Keratinocyte (primary cell): Measurements from ENCODE around the gene ANKFN1. TPM values are rescaled to one million over a fixed set of nuclear protein-coding genes. Genes with fewer than 3 reads are reported as not detected.
A peak's percentile ranks its signal among the peaks of the same experiment; 100 is the strongest.

ENCODE experiments used
- DNase-seq: peaks from one replicate; pipeline ENCODE4 v3.0.0-alpha.2; 2011; ENCODE audit warnings: low read depth, missing footprints, low spot score
- FAIRE-seq: peaks from 2 replicates; lab custom pipeline; 2011; peaks lifted over from hg19 to GRCh38; lab: Jason Lieb, UNC
- H2AFZ ChIP-seq: 2 replicates; pipeline ENCODE4 v1.6.0; 2012; ENCODE audit warnings: low read length, control low read depth, inconsistent platforms; ENCODE audit not compliant: control insufficient read depth
- H3K27ac ChIP-seq: 2 replicates; pipeline ENCODE4 v1.5.1; 2011; ENCODE audit warnings: low read length; ENCODE audit not compliant: control insufficient read depth, insufficient read depth
- H3K27me3 ChIP-seq: 3 replicates; pipeline ENCODE4 v1.6.0; 2011; ENCODE audit warnings: low read length; ENCODE audit not compliant: control insufficient read depth, insufficient read depth; ENCODE audit errors: extremely low read depth
- H3K36me3 ChIP-seq, 2 experiments: 2 replicates in 1 of 2; 3 replicates in 1 of 2; pipeline ENCODE4 v1.5.1; 2011; ENCODE audit warnings: low read length in 2 of 2, mild to moderate bottlenecking in 1 of 2; ENCODE audit not compliant: control insufficient read depth in 2 of 2, insufficient read depth in 2 of 2; ENCODE audit errors: extremely low read depth in 1 of 2
- H3K4me1 ChIP-seq: 3 replicates; pipeline ENCODE4 v1.5.1; 2011; ENCODE audit warnings: low read length; ENCODE audit not compliant: control insufficient read depth, insufficient read depth; ENCODE audit errors: extremely low read depth
- H3K4me2 ChIP-seq: 3 replicates; pipeline ENCODE4 v1.6.0; 2011; ENCODE audit warnings: low read depth, low read length; ENCODE audit not compliant: control insufficient read depth, insufficient read depth; ENCODE audit errors: extremely low read depth
- H3K4me3 ChIP-seq, 3 experiments: fragments of 200-600 bp in 1 of 3; sonication (generic) in 1 of 3; 2 replicates in 2 of 3; 3 replicates in 1 of 3; pipeline ENCODE4 v1.5.1; 2011 to 2016; ENCODE audit warnings: low read length in 3 of 3, mild to moderate bottlenecking in 3 of 3, control low read depth in 2 of 3, inconsistent platforms in 1 of 3, low read depth in 1 of 3, mixed read lengths in 1 of 3, mixed run types in 1 of 3, moderate library complexity in 1 of 3; ENCODE audit not compliant: control insufficient read depth in 2 of 3, insufficient read depth in 2 of 3; ENCODE audit errors: extremely low read depth in 1 of 3
- H3K79me2 ChIP-seq: 2 replicates; pipeline ENCODE4 v1.6.0; 2012; ENCODE audit warnings: low read length; ENCODE audit not compliant: control insufficient read depth, insufficient read depth
- H3K9ac ChIP-seq: 3 replicates; pipeline ENCODE4 v1.6.0; 2011; ENCODE audit warnings: low read length; ENCODE audit not compliant: control insufficient read depth, insufficient read depth; ENCODE audit errors: extremely low read depth
- H3K9me1 ChIP-seq: 3 replicates; pipeline ENCODE4 v1.6.0; 2011; ENCODE audit warnings: low read length; ENCODE audit not compliant: control insufficient read depth, insufficient read depth; ENCODE audit errors: extremely low read depth
- H3K9me3 ChIP-seq: 2 replicates; pipeline ENCODE4 v1.5.1; 2012; ENCODE audit warnings: low read depth, low read length; ENCODE audit not compliant: control insufficient read depth
- H4K20me1 ChIP-seq: 3 replicates; pipeline ENCODE4 v1.6.0; 2011; ENCODE audit warnings: low read length; ENCODE audit not compliant: control insufficient read depth, insufficient read depth; ENCODE audit errors: extremely low read depth
- CTCF ChIP-seq, 3 experiments: IDR thresholded peaks in 1 of 3; conservative IDR thresholded peaks in 1 of 3; optimal IDR thresholded peaks in 1 of 3; 2 replicates in 2 of 3; 3 replicates in 1 of 3; pipeline versions ENCODE3 to v1.5.1; 2011; ENCODE audit warnings: low read length in 3 of 3, mild to moderate bottlenecking in 3 of 3, moderate library complexity in 2 of 3, control low read depth in 1 of 3, inconsistent platforms in 1 of 3; ENCODE audit not compliant: insufficient read depth in 2 of 3; ENCODE audit errors: extremely low read depth in 1 of 3
- EZH2 ChIP-seq: IDR thresholded peaks from one replicate; pipeline ENCODE4 v1.6.1; 2012; ENCODE audit warnings: inconsistent platforms, mild to moderate bottlenecking, low read length, moderate library complexity
- dilution Hi-C: fragments of 300-500 bp; cut with MboI; formaldehyde crosslinking; loops from one replicate; pipeline ENCODE4 v1.7.0; 2020; ENCODE audit warnings: low sequenced_read_pairs; ENCODE audit not compliant: extremely low pct_ligation_motif_present
- polyA plus RNA-seq, 5 experiments: library from polyadenylated mRNA; depleted of rRNA in 3 of 5; stranded (reverse) in 3 of 5; stranded (forward) in 1 of 5; unstranded in 1 of 5; fragments of >200 nt; gene quantifications; 1 replicate in 1 of 5; 2 replicates in 3 of 5; 3 replicates in 1 of 5; pipeline versions ENCODE4 v1.2.1 to v1.2.3, GENCODE V29; 2011 to 2012; ENCODE audit warnings: missing spikeins in 2 of 5, low read depth in 1 of 5, low replicate concordance in 1 of 5

ANKFN1 gene
- polyA plus RNA-seq, 1 donor (not counting 4 experiments of a cell fraction or from before 2014, with no cell fraction given): 0.12 TPM

- H3K79me2 ChIP-seq: no peaks in the 10 kb centered on the region
- no peak overlapping the region for H2AFZ ChIP-seq
- no peaks in the 10 kb centered on the region for H3K9me1 ChIP-seq
- H3K9me3 ChIP-seq: no peaks in the 10 kb centered on the region
- FAIRE-seq: no peak
- H3K4me1 ChIP-seq: no peaks in the 10 kb centered on the region
- no peaks in the 10 kb centered on the region for H3K36me3 ChIP-seq
- no peak overlapping the region for H3K27ac ChIP-seq
- H3K4me2 ChIP-seq: no peak overlapping the region
- H3K9ac ChIP-seq: no peak overlapping the region
- no peak for DNase-seq
- H4K20me1 ChIP-seq: no peaks in the 10 kb centered on the region
- H3K27me3 ChIP-seq: no peaks in the 10 kb centered on the region
- dilution Hi-C loops: no loop called here
- TF ChIP-seq EZH2 (no peak), CTCF (optimal IDR thresholded peaks at IDR 0.05 in 1 of 3, IDR thresholded peaks at IDR 0.05 in 1 of 3, conservative IDR thresholded peaks at IDR 0.05 in 1 of 3; ENCODE audit: extremely low read depth in 1 of 3, insufficient read depth in 2 of 3, low read length in 3 of 3) (peak; percentile 51 to 55 (median 52))
- no peak overlapping the region for H3K4me3 ChIP-seq
These were observed 325.7 kb downstream of the ANKFN1 start for GRCh38 chr17:56478836-56479447.

GRCh38 chr17:56480501-56480900, 327.2 kb downstream of the ANKFN1 start:
- FAIRE-seq: no peak

More at GRCh38 chr17:56480501-56480900, 327.2 kb downstream of the ANKFN1 start:
- no peak overlapping the region for H3K4me3 ChIP-seq
- no peaks in the 10 kb centered on the region for H4K20me1 ChIP-seq
- H3K9me3 ChIP-seq: no peaks in the 10 kb centered on the region
- H3K79me2 ChIP-seq: no peaks in the 10 kb centered on the region
- no peaks in the 10 kb centered on the region for H3K4me1 ChIP-seq
- no peaks in the 10 kb centered on the region for H3K27me3 ChIP-seq
- H3K27ac ChIP-seq: no peak overlapping the region
- TF ChIP-seq CTCF (optimal IDR thresholded peaks at IDR 0.05 in 1 of 3, IDR thresholded peaks at IDR 0.05 in 1 of 3, conservative IDR thresholded peaks at IDR 0.05 in 1 of 3; ENCODE audit: extremely low read depth in 1 of 3, insufficient read depth in 2 of 3, low read length in 3 of 3) (no peak), EZH2 (no peak)
- H3K9me1 ChIP-seq: no peaks in the 10 kb centered on the region
- no peak for DNase-seq
- no peak overlapping the region for H3K9ac ChIP-seq
- H2AFZ ChIP-seq: no peak overlapping the region
- H3K36me3 ChIP-seq: no peaks in the 10 kb centered on the region
- H3K4me2 ChIP-seq: no peak overlapping the region
- dilution Hi-C loops: no loop called here
